HG02840 (cell line): Measurements from ENCODE around the gene FAM174C.

ENCODE experiments used
- ATAC-seq: cut with Tn5 transposase; IDR thresholded peaks from one replicate; pipeline ENCODE4 v1.9.1; 2021; ENCODE audit warnings: mild to moderate bottlenecking, moderate library complexity, moderate number of reproducible peaks; ENCODE audit not compliant: unreplicated experiment, low FRiP score

Gene FAM174C

GRCh38 chr19:1275260-1275975, at the start of gene FAM174C:
Gene FAM174C (plus strand): TSS chr19:1275530. CDS start chr19:1275550, 20 bp downstream.
- peak; percentile 78 for ATAC-seq

GRCh38 chr19:1226227-1226518, 49.2 kb upstream of the FAM174C start:
- ATAC-seq, result no peak

- ATAC-seq, result no peak
Observed at GRCh38 chr19:1226522-1227303, 48.6 kb upstream of the FAM174C start.

GRCh38 chr19:1227304-1228054, 47.9 kb upstream of the FAM174C start:
- no peak for ATAC-seq

- no peak for ATAC-seq
Observed at GRCh38 chr19:1228161-1228957, 47.0 kb upstream of the FAM174C start.

- no peak for ATAC-seq
Observed at GRCh38 chr19:1229056-1229923, 46.0 kb upstream of the FAM174C start.

- ATAC-seq, result no peak
Observed at GRCh38 chr19:1229924-1230782, 45.2 kb upstream of the FAM174C start.

- no peak for ATAC-seq
Observed at GRCh38 chr19:1230783-1231489, 44.4 kb upstream of the FAM174C start.

GRCh38 chr19:1231729-1232637, 43.3 kb upstream of the FAM174C start:
- no peak for ATAC-seq

GRCh38 chr19:1232652-1233072, 42.7 kb upstream of the FAM174C start:
- ATAC-seq, result no peak

GRCh38 chr19:1233115-1233667, 42.1 kb upstream of the FAM174C start:
- no peak for ATAC-seq

GRCh38 chr19:1234051-1234954, 41.0 kb upstream of the FAM174C start:
- no peak for ATAC-seq

- no peak for ATAC-seq
Observed at GRCh38 chr19:1234955-1235380, 40.4 kb upstream of the FAM174C start.

- ATAC-seq, result no peak
Observed at GRCh38 chr19:1235625-1236538, 39.4 kb upstream of the FAM174C start.

- no peak for ATAC-seq
Observed at GRCh38 chr19:1236576-1236975, 38.8 kb upstream of the FAM174C start.
